Ascending aorta (tissue), 2 donors: ENCODE results near the gene PATE2. TPM values are rescaled to one million over a fixed set of nuclear protein-coding genes. Genes with fewer than 3 reads are reported as not detected.

Source experiments
- DNase-seq, 2 donors: peaks; one replicate each; pipeline ENCODE4 v3.0.0-alpha.2; 2019; ENCODE audit warnings: low spot score in 2 of 2
- H3K27ac ChIP-seq, 2 donors: fragments of 200-600 bp; sonication (generic); one replicate each; pipeline ENCODE4 v1.5.1; 2016 to 2017; ENCODE audit warnings: mild to moderate bottlenecking in 1 of 2
- H3K27me3 ChIP-seq: fragments of 200-600 bp; sonication (generic); one replicate; pipeline ENCODE4 v1.5.1; 2017
- H3K36me3 ChIP-seq, 2 donors: fragments of 200-600 bp; sonication (generic); one replicate each; pipeline ENCODE4 v1.5.1; 2016
- H3K4me1 ChIP-seq, 2 donors: fragments of 200-600 bp; sonication (generic); one replicate each; pipeline ENCODE4 v1.5.1; 2016 to 2017; ENCODE audit warnings: mild to moderate bottlenecking in 1 of 2
- H3K4me3 ChIP-seq, 2 donors: fragments of 200-600 bp; sonication (generic); one replicate each; pipeline ENCODE4 v1.5.1; 2016 to 2017; ENCODE audit warnings: mild to moderate bottlenecking in 1 of 2
- H3K9me3 ChIP-seq, 2 donors: fragments of 200-600 bp; sonication (generic); one replicate each; pipeline ENCODE4 v1.5.1; 2016
- CTCF ChIP-seq, 3 experiments: fragments of 200-600 bp in 2 of 3; fragments of 450-650 bp in 1 of 3; sonication (generic) in 2 of 3; IDR thresholded peaks; one replicate each; pipeline ENCODE4 v1.5.1; 2016 to 2019; ENCODE audit warnings: antibody characterized with exemption in 3 of 3, mild to moderate bottlenecking in 1 of 3, moderate library complexity in 1 of 3
- intact Hi-C: fragments of 100-400 bp; cut with DNase I; formaldehyde crosslinking; loops from one replicate; pipeline ENCODE4 v1.15.1; 2023
- total RNA-seq: library from RNA; depleted of rRNA; stranded (reverse); fragments of >200 nt; gene quantifications from one replicate; pipeline ENCODE4 v1.1.0, GENCODE V29; 2016

Gene PATE2
- total RNA-seq, 1 donor from 2014 or later, result not detected

- H3K36me3 ChIP-seq, result no peaks in the 10 kb centered on the region
- no peaks in the 10 kb centered on the region for H3K4me1 ChIP-seq
- intact Hi-C loops, result no loop called here
- H3K9me3 ChIP-seq, result no peaks in the 10 kb centered on the region
- no peak for DNase-seq
- no peaks in the 10 kb centered on the region for H3K27me3 ChIP-seq
- H3K27ac ChIP-seq, result no peak within 1 kb of the TSS
- no peak within 1 kb of the TSS for H3K4me3 ChIP-seq
- TF ChIP-seq CTCF (IDR thresholded peaks at IDR 0.05), result no peak
Observed at GRCh38 chr11:125787827-125788226, 9.2 kb upstream of the PATE2 start, which contains the start of gene PATE3. PATE3 (plus strand) TSS chr11:125788127; CDS start chr11:125788152, 25 bp downstream.

GRCh38 chr11:125784678-125785077 lies 6.0 kb upstream of the PATE2 start:
- Histone ChIP-seq H3K27ac (no peak overlapping the region), H3K9me3 (no peaks in the 10 kb centered on the region), H3K36me3 (no peaks in the 10 kb centered on the region), H3K27me3 (no peaks in the 10 kb centered on the region), H3K4me3 (no peak overlapping the region), H3K4me1 (no peaks in the 10 kb centered on the region)
- no peak for TF ChIP-seq CTCF (IDR thresholded peaks at IDR 0.05)
- intact Hi-C loops, result no loop called here
- DNase-seq, result no peak

GRCh38 chr11:125777309-125777708 lies 1.3 kb downstream of the PATE2 start:
- no peak for TF ChIP-seq CTCF (IDR thresholded peaks at IDR 0.05)
- Histone ChIP-seq H3K9me3 (no peaks in the 10 kb centered on the region), H3K4me3 (no peak overlapping the region), H3K36me3 (no peaks in the 10 kb centered on the region), H3K4me1 (peaks cover 0 to 3% of the 10 kb centered on the region in 2 donors), H3K27ac (no peak overlapping the region), H3K27me3 (no peaks in the 10 kb centered on the region)
- no peak for DNase-seq
- intact Hi-C loops, result no loop called here

- H3K27me3 ChIP-seq, result no peaks in the 10 kb centered on the region
- no peaks in the 10 kb centered on the region for H3K36me3 ChIP-seq
- H3K4me1 ChIP-seq, result peaks cover 0 to 4% of the 10 kb centered on the region in 2 donors
- H3K9me3 ChIP-seq, result no peaks in the 10 kb centered on the region
- no peak for TF ChIP-seq CTCF (IDR thresholded peaks at IDR 0.05)
- no peak for DNase-seq
- no peak overlapping the region for H3K4me3 ChIP-seq
- no peak overlapping the region for H3K27ac ChIP-seq
- intact Hi-C loops, result no loop called here
Observed at GRCh38 chr11:125773516-125773915, 5.1 kb downstream of the PATE2 start.

GRCh38 chr11:125772834-125773505 lies 5.7 kb downstream of the PATE2 start:
- intact Hi-C loops, result no loop called here
- no peak for DNase-seq
- TF ChIP-seq CTCF (IDR thresholded peaks at IDR 0.05), result no peak

More at GRCh38 chr11:125772834-125773505, 5.7 kb downstream of the PATE2 start:
- Histone ChIP-seq H3K9me3 (no peaks in the 10 kb centered on the region), H3K27ac (peak overlapping the region in 1 of 2 donors; percentile 26), H3K27me3 (no peaks in the 10 kb centered on the region), H3K4me3 (no peak overlapping the region), H3K36me3 (no peaks in the 10 kb centered on the region), H3K4me1 (peaks cover 0 to 4% of the 10 kb centered on the region in 2 donors)
